Chondrocyte (in vitro differentiated cells): ENCODE measurements around the gene ISM2. TPM values are rescaled to one million over a fixed set of nuclear protein-coding genes. Genes with fewer than 3 reads are reported as not detected.
A peak's percentile ranks its signal among the peaks of the same experiment; 100 is the strongest.
"Not testable (repeated sequence)": the region's sequence is repeated elsewhere in the genome, so short reads cannot be mapped to it uniquely, and the experiment has no call there.

ENCODE experiments used
- DNase-seq: peaks from one replicate; pipeline ENCODE4 v3.0.0; 2021; ENCODE audit warnings: mixed read lengths, low spot score
- H3K27ac Mint-ChIP-seq: one replicate; pipeline ENCODE4 v1.8.0; 2021; ENCODE audit warnings: mild to moderate bottlenecking, moderate library complexity, mixed read lengths; ENCODE audit not compliant: unreplicated experiment
- H3K27me3 Mint-ChIP-seq: 2 replicates; pipeline ENCODE4 v1.8.0; 2021; ENCODE audit warnings: low read depth, mixed read lengths
- H3K36me3 Mint-ChIP-seq: 2 replicates; pipeline ENCODE4 v1.8.0; 2021; ENCODE audit warnings: low read depth, mixed read lengths
- H3K4me1 Mint-ChIP-seq: 2 replicates; pipeline ENCODE4 v1.8.0; 2021; ENCODE audit warnings: low read depth, mild to moderate bottlenecking, mixed read lengths
- H3K4me3 Mint-ChIP-seq: one replicate; pipeline ENCODE4 v1.8.0; 2021; ENCODE audit warnings: mild to moderate bottlenecking, moderate library complexity, mixed read lengths; ENCODE audit not compliant: unreplicated experiment
- H3K9me3 Mint-ChIP-seq: 2 replicates; pipeline ENCODE4 v1.8.0; 2021; ENCODE audit warnings: low read depth, mixed read lengths
- total RNA-seq: library from RNA; stranded (reverse); gene quantifications from 3 replicates; pipeline ENCODE4 v1.2.1, GENCODE V29; 2021
- TF ChIP-seq, protein P1 (sequence below): fragments of 200-600 bp; sonication (generic); IDR thresholded peaks from 2 replicates; pipeline ENCODE4 v1.5.0; 2021; ENCODE audit warnings: antibody characterized with exemption, mild to moderate bottlenecking, moderate library complexity

Gene ISM2
- total RNA-seq, 1 donor from 2014 or later = 0.20 TPM

DNA sequence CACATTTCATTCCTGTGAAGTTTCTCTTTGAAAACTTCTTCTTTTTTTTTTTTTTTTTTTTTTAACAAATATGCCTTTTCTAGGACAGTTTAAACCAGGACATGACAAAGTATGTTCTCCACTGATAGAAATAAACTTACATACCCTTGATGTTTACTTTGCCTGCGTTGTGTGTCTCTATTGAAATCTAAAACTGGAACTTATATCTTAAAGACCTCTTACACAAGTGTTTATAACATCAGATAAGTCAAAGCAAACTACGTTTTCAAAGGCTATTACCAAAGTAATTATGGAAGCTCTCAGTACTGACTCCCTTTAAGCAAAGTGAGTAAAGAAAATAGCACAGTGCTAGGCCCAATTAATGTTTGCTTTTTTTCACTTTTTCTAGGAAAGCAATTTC, 30.6 kb upstream of the ISM2 start:
- DNase-seq = no peak
- peaks cover 10% of the 10 kb centered on the region for H3K4me1 Mint-ChIP-seq
- TF ChIP-seq, protein P1, sequence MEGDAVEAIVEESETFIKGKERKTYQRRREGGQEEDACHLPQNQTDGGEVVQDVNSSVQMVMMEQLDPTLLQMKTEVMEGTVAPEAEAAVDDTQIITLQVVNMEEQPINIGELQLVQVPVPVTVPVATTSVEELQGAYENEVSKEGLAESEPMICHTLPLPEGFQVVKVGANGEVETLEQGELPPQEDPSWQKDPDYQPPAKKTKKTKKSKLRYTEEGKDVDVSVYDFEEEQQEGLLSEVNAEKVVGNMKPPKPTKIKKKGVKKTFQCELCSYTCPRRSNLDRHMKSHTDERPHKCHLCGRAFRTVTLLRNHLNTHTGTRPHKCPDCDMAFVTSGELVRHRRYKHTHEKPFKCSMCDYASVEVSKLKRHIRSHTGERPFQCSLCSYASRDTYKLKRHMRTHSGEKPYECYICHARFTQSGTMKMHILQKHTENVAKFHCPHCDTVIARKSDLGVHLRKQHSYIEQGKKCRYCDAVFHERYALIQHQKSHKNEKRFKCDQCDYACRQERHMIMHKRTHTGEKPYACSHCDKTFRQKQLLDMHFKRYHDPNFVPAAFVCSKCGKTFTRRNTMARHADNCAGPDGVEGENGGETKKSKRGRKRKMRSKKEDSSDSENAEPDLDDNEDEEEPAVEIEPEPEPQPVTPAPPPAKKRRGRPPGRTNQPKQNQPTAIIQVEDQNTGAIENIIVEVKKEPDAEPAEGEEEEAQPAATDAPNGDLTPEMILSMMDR = no peak

DNA sequence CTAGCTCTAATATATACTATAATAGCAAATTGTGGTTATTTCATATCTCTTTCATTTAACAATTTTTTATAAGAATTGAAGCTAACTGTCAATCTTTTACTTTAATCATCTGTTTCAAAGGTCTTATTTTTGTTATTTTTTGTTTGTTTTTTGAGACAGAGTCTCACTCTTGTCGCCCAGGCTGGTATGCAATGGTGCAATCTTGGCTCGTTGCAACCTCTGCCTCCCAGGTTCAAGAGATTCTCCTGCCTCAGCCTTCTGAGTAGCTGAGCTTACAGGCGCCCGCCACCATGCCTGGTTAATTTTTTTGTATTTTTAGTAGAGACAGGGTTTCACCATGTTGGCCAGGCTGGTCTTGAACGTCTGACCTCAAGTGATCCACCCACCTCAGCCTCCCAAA, 30.1 kb upstream of the ISM2 start:
- peaks cover 10% of the 10 kb centered on the region for H3K4me1 Mint-ChIP-seq
- DNase-seq, H3K27me3 Mint-ChIP-seq, H3K27ac Mint-ChIP-seq, H3K4me3 Mint-ChIP-seq, H3K36me3 Mint-ChIP-seq, H3K9me3 Mint-ChIP-seq: not testable (repeated sequence)

More for the DNA sequence above, 30.6 kb upstream of the ISM2 start:
- Mint-ChIP-seq H3K36me3 (peaks cover 3% of the 10 kb centered on the region), H3K27me3 (no peaks in the 10 kb centered on the region), H3K9me3 (no peaks in the 10 kb centered on the region), H3K27ac (no peak overlapping the region), H3K4me3 (no peak overlapping the region)

DNA sequence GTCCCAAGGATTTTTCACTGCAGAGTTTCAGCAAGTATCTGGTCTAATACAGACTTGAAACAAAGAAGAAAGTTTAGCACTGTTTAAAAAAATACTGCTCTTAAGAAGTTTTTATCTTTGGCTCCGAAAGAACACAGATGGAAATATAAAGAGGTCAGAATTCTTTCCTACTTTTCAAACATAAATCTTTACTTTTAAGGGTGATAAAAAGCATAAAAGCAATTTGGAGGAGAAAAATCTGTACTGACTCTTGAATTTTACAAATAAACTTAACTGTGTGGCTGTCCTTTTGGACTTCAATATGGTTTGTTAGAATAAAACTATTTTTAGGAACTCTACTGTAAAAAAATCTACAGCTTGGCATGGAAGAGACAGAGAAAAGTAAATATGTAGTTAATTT, 27.6 kb upstream of the ISM2 start:
- TF ChIP-seq, protein P1 = no peak
- Mint-ChIP-seq H3K27ac (peak overlapping the region; percentile 54), H3K4me3 (no peak overlapping the region)

DNA sequence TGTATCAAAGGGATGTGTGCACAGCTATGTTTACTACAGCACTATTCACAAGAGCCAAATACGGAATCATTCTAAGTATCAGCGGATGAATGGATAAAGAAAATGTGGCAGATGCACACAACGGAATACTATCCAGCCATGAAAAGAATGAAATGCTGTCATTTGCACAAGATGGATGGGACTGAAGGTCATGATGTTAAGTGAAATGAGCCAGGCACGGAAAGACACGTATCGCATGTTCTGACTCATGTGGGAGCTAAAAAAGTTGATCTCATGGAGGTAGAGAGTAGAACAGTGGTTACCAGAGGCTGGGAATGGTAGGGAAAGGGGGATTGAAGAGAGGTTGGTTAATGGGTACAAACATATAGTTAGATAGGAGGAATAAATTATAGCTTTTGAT, 25.9 kb upstream of the ISM2 start:
- Mint-ChIP-seq H3K27ac (no peak overlapping the region), H3K36me3 (peaks cover 16% of the 10 kb centered on the region), H3K9me3 (no peaks in the 10 kb centered on the region), H3K4me1 (peaks cover 10% of the 10 kb centered on the region), H3K27me3 (no peaks in the 10 kb centered on the region), H3K4me3 (no peak overlapping the region)
- TF ChIP-seq, protein P1 = no peak
- no peak for DNase-seq

More for the DNA sequence above, 27.6 kb upstream of the ISM2 start:
- DNase-seq = no peak
- Mint-ChIP-seq H3K27me3 (no peaks in the 10 kb centered on the region), H3K4me1 (peaks cover 10% of the 10 kb centered on the region), H3K9me3 (no peaks in the 10 kb centered on the region), H3K36me3 (peaks cover 7% of the 10 kb centered on the region)

DNA sequence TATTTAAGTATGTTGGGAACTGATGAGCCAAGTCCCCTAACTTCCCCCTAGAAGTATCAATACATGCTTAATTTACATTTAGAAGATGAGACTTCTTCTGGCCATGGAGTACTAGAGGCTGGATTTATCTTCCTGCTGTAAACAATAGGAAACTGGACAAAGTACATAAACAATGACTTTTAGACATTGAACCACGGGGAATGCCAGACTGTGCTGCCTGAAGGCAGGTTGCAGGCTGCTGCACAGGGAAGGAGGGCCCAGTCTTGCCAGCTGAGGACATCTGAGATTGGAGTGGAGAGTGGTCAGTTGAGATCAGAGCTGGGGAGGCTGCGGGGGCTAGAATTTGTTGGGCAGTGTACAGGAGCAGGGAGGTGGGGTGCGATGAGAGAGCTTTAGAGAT, 24.5 kb upstream of the ISM2 start:
- no peak for DNase-seq
- TF ChIP-seq, protein P1 = no peak
- Mint-ChIP-seq H3K4me1 (peaks cover 10% of the 10 kb centered on the region), H3K9me3 (no peaks in the 10 kb centered on the region), H3K27me3 (no peaks in the 10 kb centered on the region), H3K36me3 (peaks cover 19% of the 10 kb centered on the region), H3K27ac (no peak overlapping the region), H3K4me3 (no peak overlapping the region)

DNA sequence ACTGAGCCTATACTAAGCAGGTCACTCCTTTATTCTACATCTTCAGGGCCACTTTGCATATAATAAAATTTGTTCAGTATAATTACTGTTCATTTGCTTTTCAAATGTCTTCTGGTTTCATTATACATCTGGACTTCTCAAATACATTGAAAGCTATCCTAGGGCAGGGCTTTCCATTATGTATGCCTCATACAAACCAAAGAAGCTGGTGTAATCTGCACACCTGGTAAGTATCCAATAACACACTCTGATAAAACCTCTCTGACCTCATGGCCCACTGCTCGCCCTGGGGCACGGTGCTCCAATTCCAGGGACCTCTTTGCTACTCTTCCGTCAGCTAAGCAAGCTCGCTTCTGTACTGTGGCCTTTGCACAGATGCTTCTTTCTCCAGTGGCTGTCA, 21.9 kb upstream of the ISM2 start:
- no peak overlapping the region for H3K4me3 Mint-ChIP-seq
- H3K36me3 Mint-ChIP-seq = peaks cover 27% of the 10 kb centered on the region
- H3K27me3 Mint-ChIP-seq = no peaks in the 10 kb centered on the region
- no peaks in the 10 kb centered on the region for H3K9me3 Mint-ChIP-seq
- DNase-seq = no peak
- no peaks in the 10 kb centered on the region for H3K4me1 Mint-ChIP-seq
- TF ChIP-seq, protein P1 = no peak
- H3K27ac Mint-ChIP-seq = no peak overlapping the region
